Ramos (cell line): Measurements from ENCODE around the gene MIA.
"Not testable (repeated sequence)": the region's sequence is repeated elsewhere in the genome, so short reads cannot be mapped to it uniquely, and the experiment has no call there.

Source experiments
- in situ Hi-C: fragments of 300-500 bp; cut with MboI; formaldehyde crosslinking; loops from one replicate; pipeline ENCODE4 v1.14.3; 2022; ENCODE audit warnings: low sequenced_read_pairs; ENCODE audit not compliant: unreplicated experiment

Gene MIA

GRCh38 chr19:40750058-40750873, 25.1 kb upstream of the MIA start, which contains the start of gene ACTMAP:
Gene ACTMAP, minus strand, starts transcription at chr19:40750477. Its CDS starts 674 bp downstream, at chr19:40749803.
- in situ Hi-C loops = no loop called here

GRCh38 chr19:40750874-40751537, 24.3 kb upstream of the MIA start, which contains the start of gene SNRPA:
Gene SNRPA, plus strand, starts transcription at chr19:40751203. Its CDS starts 206 bp downstream, at chr19:40751409.
- in situ Hi-C loops = no loop called here

GRCh38 chr19:40752257-40752781, 23.0 kb upstream of the MIA start:
- in situ Hi-C loops = no loop called here

GRCh38 chr19:40754611-40755247, 20.6 kb upstream of the MIA start:
- in situ Hi-C loops = no loop called here

- in situ Hi-C loops = no loop called here
These were observed 20.1 kb upstream of the MIA start for GRCh38 chr19:40755248-40755624.

GRCh38 chr19:40755791-40756190, 19.5 kb upstream of the MIA start:
- in situ Hi-C loops = no loop called here

- in situ Hi-C loops = no loop called here
These were observed 18.7 kb upstream of the MIA start for GRCh38 chr19:40756502-40757110.

- in situ Hi-C loops = no loop called here
These were observed 16.8 kb upstream of the MIA start for GRCh38 chr19:40758491-40758890.

- in situ Hi-C loops = no loop called here
These were observed 16.0 kb upstream of the MIA start for GRCh38 chr19:40759352-40759751.

GRCh38 chr19:40762754-40763470, 12.4 kb upstream of the MIA start:
- in situ Hi-C loops = no loop called here

GRCh38 chr19:40763526-40763925, 11.8 kb upstream of the MIA start:
- in situ Hi-C loops = no loop called here

- in situ Hi-C loops = no loop called here
These were observed 11.4 kb upstream of the MIA start for GRCh38 chr19:40763963-40764362.

GRCh38 chr19:40766385-40766784, 8.9 kb upstream of the MIA start:
- in situ Hi-C loops = not testable (repeated sequence)

- in situ Hi-C loops = no loop called here
These were observed 6.5 kb upstream of the MIA start for GRCh38 chr19:40768869-40769268.

GRCh38 chr19:40771101-40771862, 4.0 kb upstream of the MIA start:
- in situ Hi-C loops = not testable (repeated sequence)

- in situ Hi-C loops = loop anchor here (25.0 kb wide), 1 partner anchor 1487 kb away; the partner anchor contains the start of genes CIC and ERF
These were observed 306 bp downstream of the MIA start for GRCh38 chr19:40775632-40776022.

GRCh38 chr19:40776364-40776763, 1.0 kb downstream of the MIA start:
- in situ Hi-C loops = loop anchor here (25.0 kb wide), 1 partner anchor 1486 kb away; the partner anchor contains the start of genes CIC and ERF

- in situ Hi-C loops = loop anchor here (25.0 kb wide), 1 partner anchor 1485 kb away; the partner anchor contains the start of genes CIC and ERF
These were observed 1.8 kb downstream of the MIA start for GRCh38 chr19:40776932-40777644.
